GM23248 (cell line): ENCODE data around the gene POLRMT.

Experiments
- EZH2 ChIP-seq: fragments of 200-600 bp; sonication (generic); IDR thresholded peaks from 2 replicates; pipeline ENCODE4 v1.6.1; 2018; ENCODE audit warnings: antibody characterized with exemption, mild to moderate bottlenecking; ENCODE audit not compliant: insufficient read depth, poor library complexity, severe bottlenecking
- EZH2phosphoT487 ChIP-seq: fragments of 200-600 bp; sonication (generic); IDR thresholded peaks from 2 replicates; pipeline ENCODE4 v1.6.1; 2018; ENCODE audit warnings: antibody characterized with exemption, moderate library complexity, mild to moderate bottlenecking, low read depth; ENCODE audit not compliant: insufficient read depth

DNA sequence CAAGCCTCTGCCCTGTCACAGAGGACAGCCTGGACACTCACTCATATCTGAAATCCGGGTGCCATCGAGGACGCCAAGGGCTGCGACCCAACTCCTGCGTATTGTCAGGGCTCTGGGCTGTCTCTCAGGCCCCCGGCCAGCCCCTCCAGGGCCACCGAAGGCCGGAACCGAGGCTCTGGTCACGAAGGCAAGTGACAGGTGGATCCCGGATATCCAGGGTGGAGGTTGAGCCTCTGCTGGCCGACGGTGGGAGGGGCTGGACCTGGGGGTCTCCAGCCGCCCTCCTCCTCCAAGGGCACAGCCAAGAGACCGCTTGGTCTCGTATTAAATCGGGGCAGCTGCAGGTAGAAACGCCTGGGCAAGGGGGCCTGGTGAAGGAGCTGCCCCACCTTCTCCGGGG, 24.3 kb upstream of the POLRMT start:
- no peak for TF ChIP-seq EZH2
- TF ChIP-seq EZH2phosphoT487, result no peak
